NCI-H2029 treated with DMSO at 0.1 percent for 48 hours (cell line): ENCODE measurements around the gene TIMM21.

Experiments used
- DNase-seq: peaks from one replicate; lab custom pipeline; 2025; lab: John Stamatoyannopoulos, UW

Gene TIMM21

GRCh38 chr18:74148543-74149070 lies 284 bp downstream of the TIMM21 start:
- no peak for DNase-seq

DNA sequence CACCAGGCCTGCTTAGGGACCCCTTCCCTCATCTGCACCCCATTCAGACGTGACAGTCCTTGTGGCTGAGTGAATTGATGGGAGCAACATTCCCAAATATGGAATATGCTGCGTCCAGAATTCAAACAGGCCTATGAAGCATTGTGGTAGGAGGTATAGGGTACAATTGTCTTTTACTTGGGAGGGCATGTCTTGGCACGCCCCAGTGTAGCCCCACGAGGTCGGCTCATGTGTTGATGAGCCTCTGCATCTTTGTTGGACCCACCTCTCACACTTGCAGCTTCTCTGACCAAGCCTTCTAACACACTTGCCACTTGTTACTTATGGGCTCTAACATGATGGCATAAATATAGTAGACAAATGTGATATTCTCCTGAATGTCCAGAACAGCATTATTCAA lies 1.6 kb downstream of the TIMM21 start:
- no peak for DNase-seq

- DNase-seq: no peak
These were observed 3.9 kb downstream of the TIMM21 start for GRCh38 chr18:74152270-74152669.

GRCh38 chr18:74152857-74153256 lies 4.5 kb downstream of the TIMM21 start:
- DNase-seq: no peak

GRCh38 chr18:74153377-74153776 lies 5.1 kb downstream of the TIMM21 start:
- no peak for DNase-seq

GRCh38 chr18:74153793-74154192 lies 5.5 kb downstream of the TIMM21 start:
- DNase-seq: no peak

DNA sequence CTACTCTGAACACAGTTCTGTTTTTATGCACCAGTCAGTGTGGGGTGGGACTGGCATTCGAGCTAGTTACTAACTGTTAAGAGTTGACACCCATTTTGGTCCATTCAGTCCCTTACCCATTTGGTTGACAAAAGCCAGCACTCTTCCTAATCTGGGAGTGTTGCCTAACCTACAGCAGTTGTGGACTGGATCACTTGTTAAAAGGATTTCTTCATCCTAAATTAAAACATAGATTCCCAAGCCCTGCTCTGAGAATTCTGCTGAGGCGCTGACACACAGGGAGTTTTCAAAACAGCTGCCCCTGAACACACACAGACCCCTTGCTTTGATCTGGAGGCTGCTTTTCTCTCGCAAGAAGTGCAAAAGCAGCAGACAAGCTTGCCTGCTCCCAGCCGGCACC lies 6.4 kb downstream of the TIMM21 start:
- no peak for DNase-seq

GRCh38 chr18:74155276-74155675 lies 7.0 kb downstream of the TIMM21 start:
- DNase-seq: no peak

- DNase-seq: no peak
These were observed 14.8 kb downstream of the TIMM21 start for GRCh38 chr18:74163019-74163660.

- DNase-seq: no peak
These were observed 18.1 kb downstream of the TIMM21 start for GRCh38 chr18:74166386-74166785.

- no peak for DNase-seq
These were observed 23.7 kb downstream of the TIMM21 start for GRCh38 chr18:74171910-74172606.

GRCh38 chr18:74172697-74173433 lies 24.5 kb downstream of the TIMM21 start:
- DNase-seq: no peak

DNA sequence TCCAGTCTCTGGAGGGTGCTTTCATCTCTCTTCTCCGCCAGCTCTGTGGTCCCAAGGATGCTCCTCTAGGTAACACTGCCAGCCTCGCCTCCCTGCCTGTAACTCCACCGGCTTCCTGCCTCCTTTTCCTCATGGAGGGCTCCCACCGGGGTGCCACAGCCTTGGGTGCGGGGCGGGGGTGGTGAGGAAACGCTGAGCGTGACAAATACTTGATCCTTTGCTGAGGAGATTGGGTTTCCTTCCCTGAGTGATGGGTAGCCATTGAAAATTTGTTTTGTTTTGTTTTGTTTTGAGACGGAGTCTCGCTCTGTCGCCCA lies 25.1 kb downstream of the TIMM21 start:
- DNase-seq: no peak

DNA sequence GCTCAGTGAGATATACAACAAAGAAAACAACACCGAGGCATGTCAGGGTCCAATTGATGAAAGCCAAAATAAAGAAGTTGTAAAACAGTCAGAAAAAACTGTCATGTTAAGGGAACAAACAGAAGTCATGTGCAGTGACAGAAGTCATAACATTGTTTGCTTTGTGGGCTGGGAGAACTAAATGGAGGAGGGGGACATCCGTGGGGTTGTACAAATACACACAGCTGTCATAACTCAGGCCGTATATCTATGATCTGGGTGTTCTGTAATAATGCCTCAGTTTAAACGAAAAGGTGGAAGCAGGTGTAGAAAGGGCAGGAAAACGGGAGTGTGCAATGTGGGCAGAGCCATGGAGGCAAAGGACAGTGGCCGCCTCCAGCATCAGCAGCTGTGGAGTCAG lies 27.3 kb downstream of the TIMM21 start:
- DNase-seq: no peak

DNA sequence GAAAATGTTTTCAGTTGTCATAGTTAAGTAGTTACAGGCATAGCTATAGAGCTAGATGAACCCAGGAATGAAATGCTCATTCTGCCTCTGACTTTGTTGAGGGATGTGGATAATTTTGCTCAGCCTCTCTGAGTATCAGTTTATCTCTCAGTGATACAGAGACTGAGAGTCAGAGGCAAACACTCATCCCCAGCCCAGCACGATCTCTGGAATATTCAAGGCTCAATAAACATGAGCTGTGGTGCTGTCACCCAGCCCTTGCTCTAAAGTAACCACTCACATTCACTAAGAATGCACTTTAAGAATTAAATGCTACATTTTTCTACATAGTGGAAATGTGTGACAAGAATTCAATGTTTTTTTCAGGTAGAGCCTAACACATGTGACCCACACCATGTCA lies 30.6 kb downstream of the TIMM21 start:
- DNase-seq: no peak

- DNase-seq: no peak
These were observed 31.4 kb downstream of the TIMM21 start for GRCh38 chr18:74179623-74180199.

- DNase-seq: no peak
These were observed 34.0 kb downstream of the TIMM21 start for GRCh38 chr18:74182335-74182734.

GRCh38 chr18:74183130-74183529 lies 34.8 kb downstream of the TIMM21 start:
- peak; percentile 60 for DNase-seq

DNA sequence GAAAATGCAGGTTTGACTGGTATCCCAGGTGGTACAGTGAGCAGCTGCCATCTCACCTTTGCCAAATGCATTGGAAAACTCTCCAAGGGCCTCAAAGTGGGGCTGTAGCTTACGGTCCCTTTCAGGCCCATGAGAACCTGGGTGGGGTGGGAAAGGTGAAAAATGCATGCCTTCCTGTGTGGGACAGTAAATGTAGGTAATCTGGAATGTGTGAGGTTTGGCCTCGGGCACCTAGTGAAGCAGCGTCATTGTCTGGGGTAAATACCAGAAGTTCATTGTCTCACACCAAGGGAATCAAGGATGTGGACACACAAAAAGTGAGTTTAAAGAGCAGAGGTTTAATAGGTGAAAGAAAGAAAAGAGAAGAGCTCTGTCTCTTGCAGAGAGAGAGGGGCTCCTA lies 36.6 kb downstream of the TIMM21 start:
- no peak for DNase-seq

- DNase-seq: no peak
These were observed 37.5 kb downstream of the TIMM21 start for GRCh38 chr18:74185860-74186259.

DNA sequence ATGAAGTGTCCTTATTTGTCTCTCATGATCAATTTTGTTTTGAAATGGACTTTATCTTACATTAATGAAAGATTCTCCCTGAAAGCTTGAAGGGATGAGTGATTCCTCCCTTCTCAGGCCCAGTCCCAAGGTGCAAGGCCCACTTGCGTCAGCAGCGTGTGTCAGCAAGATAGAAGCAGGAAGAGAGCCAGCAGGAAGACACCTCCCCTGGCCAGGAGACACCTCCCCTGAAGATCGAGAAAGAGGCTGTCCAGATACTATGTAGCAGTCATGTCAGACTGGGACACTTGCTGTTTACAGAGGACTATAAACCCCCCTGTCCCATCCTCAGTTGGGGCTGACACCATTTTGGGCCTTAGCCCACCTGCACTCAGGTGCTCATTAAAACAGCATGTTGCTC lies 38.3 kb downstream of the TIMM21 start:
- no peak for DNase-seq

GRCh38 chr18:74190086-74190485 lies 41.8 kb downstream of the TIMM21 start:
- no peak for DNase-seq

- DNase-seq: no peak
These were observed 43.3 kb downstream of the TIMM21 start for GRCh38 chr18:74191577-74191976.
